DOHH2 (cell line): Measurements from ENCODE around the gene ANK2.

Source experiments
- EZH2phosphoT487 ChIP-seq: fragments of 200-600 bp; sonication (generic); IDR thresholded peaks from 2 replicates; pipeline ENCODE4 v1.6.1; 2017; ENCODE audit warnings: borderline replicate concordance, mild to moderate bottlenecking, antibody characterized with exemption, low read length, moderate library complexity, mixed read lengths
- TF ChIP-seq, protein P1 (sequence below): fragments of 200-600 bp; sonication (generic); IDR thresholded peaks from one replicate; pipeline ENCODE4 v1.5.1; 2014; ENCODE audit warnings: antibody characterized with exemption, mild to moderate bottlenecking, low read depth, low read length; ENCODE audit not compliant: poor library complexity, severe bottlenecking

GRCh38 chr4:113125418-113125817 lies 76.0 kb downstream of the ANK2 start:
- TF ChIP-seq, protein P1, sequence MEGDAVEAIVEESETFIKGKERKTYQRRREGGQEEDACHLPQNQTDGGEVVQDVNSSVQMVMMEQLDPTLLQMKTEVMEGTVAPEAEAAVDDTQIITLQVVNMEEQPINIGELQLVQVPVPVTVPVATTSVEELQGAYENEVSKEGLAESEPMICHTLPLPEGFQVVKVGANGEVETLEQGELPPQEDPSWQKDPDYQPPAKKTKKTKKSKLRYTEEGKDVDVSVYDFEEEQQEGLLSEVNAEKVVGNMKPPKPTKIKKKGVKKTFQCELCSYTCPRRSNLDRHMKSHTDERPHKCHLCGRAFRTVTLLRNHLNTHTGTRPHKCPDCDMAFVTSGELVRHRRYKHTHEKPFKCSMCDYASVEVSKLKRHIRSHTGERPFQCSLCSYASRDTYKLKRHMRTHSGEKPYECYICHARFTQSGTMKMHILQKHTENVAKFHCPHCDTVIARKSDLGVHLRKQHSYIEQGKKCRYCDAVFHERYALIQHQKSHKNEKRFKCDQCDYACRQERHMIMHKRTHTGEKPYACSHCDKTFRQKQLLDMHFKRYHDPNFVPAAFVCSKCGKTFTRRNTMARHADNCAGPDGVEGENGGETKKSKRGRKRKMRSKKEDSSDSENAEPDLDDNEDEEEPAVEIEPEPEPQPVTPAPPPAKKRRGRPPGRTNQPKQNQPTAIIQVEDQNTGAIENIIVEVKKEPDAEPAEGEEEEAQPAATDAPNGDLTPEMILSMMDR, result no peak
- TF ChIP-seq EZH2phosphoT487, result no peak
